NCI-H226 (cell line): ENCODE measurements around the gene ZNF845.
"Not testable (repeated sequence)": the region's sequence is repeated elsewhere in the genome, so short reads cannot be mapped to it uniquely, and the experiment has no call there.

Source experiments
- DNase-seq: peaks from one replicate; pipeline ENCODE4 v3.0.0-alpha.2; 2015

The ZNF845 gene

GRCh38 chr19:53388168-53388567, 54.6 kb downstream of the ZNF845 start:
- DNase-seq, result peak; percentile 56

GRCh38 chr19:53388904-53389303, 55.4 kb downstream of the ZNF845 start:
- no peak for DNase-seq

GRCh38 chr19:53389571-53389970, 56.0 kb downstream of the ZNF845 start:
- DNase-seq, result no peak

- no peak for DNase-seq
Measured at GRCh38 chr19:53389978-53390377, 56.4 kb downstream of the ZNF845 start.

GRCh38 chr19:53394522-53394973, 61.0 kb downstream of the ZNF845 start:
- DNase-seq, result no peak

GRCh38 chr19:53394974-53395839, 61.7 kb downstream of the ZNF845 start, which contains the start of gene ZNF765:
TSS of gene ZNF765 (plus strand) at chr19:53395149. CDS start at chr19:53398016, 2,867 bp downstream.
- peak; percentile 81 for DNase-seq

GRCh38 chr19:53395840-53396524, 62.4 kb downstream of the ZNF845 start:
- DNase-seq, result not testable (repeated sequence)

- DNase-seq, result no peak
Measured at GRCh38 chr19:53396525-53396868, 62.9 kb downstream of the ZNF845 start.

- not testable (repeated sequence) for DNase-seq
Measured at GRCh38 chr19:53397918-53398317, 64.4 kb downstream of the ZNF845 start.
